AG09319 (cell line): ENCODE data around the gene TDRD12.
"Not testable (repeated sequence)": the region's sequence is repeated elsewhere in the genome, so short reads cannot be mapped to it uniquely, and the experiment has no call there.

Source experiments
- DNase-seq: peaks from one replicate; pipeline ENCODE4 v3.0.0-alpha.2; 2010; ENCODE audit warnings: low read depth; ENCODE audit errors: extremely low read depth
- CTCF ChIP-seq: IDR thresholded peaks from 2 replicates; pipeline ENCODE4 v1.5.1; 2011; ENCODE audit warnings: low read depth, mild to moderate bottlenecking, inconsistent platforms, low read length, moderate library complexity

Gene TDRD12

GRCh38 chr19:32828139-32828538 is 108.6 kb downstream of the TDRD12 start:
- TF ChIP-seq CTCF = no peak
- no peak for DNase-seq

GRCh38 chr19:32828643-32829344 is 109.2 kb downstream of the TDRD12 start:
- no peak for DNase-seq
- no peak for TF ChIP-seq CTCF

GRCh38 chr19:32829345-32829896 is 109.9 kb downstream of the TDRD12 start:
- DNase-seq = no peak
- TF ChIP-seq CTCF = no peak

- no peak for DNase-seq
- TF ChIP-seq CTCF = no peak
These were observed 110.9 kb downstream of the TDRD12 start for GRCh38 chr19:32830231-32831014.

- no peak for DNase-seq
- TF ChIP-seq CTCF = no peak
These were observed 112.0 kb downstream of the TDRD12 start for GRCh38 chr19:32831611-32832010.

- not testable (repeated sequence) for DNase-seq
These were observed 112.5 kb downstream of the TDRD12 start for GRCh38 chr19:32832094-32832493.

GRCh38 chr19:32832825-32833224 is 113.3 kb downstream of the TDRD12 start:
- not testable (repeated sequence) for DNase-seq

GRCh38 chr19:32833388-32833787 is 113.8 kb downstream of the TDRD12 start:
- DNase-seq = not testable (repeated sequence)

GRCh38 chr19:32837531-32837930 is 118.0 kb downstream of the TDRD12 start:
- no peak for DNase-seq

More at GRCh38 chr19:32837531-32837930, 118.0 kb downstream of the TDRD12 start:
- no peak for TF ChIP-seq CTCF
